ENCODE results near the gene TCAIM.

The TCAIM gene, protein sequence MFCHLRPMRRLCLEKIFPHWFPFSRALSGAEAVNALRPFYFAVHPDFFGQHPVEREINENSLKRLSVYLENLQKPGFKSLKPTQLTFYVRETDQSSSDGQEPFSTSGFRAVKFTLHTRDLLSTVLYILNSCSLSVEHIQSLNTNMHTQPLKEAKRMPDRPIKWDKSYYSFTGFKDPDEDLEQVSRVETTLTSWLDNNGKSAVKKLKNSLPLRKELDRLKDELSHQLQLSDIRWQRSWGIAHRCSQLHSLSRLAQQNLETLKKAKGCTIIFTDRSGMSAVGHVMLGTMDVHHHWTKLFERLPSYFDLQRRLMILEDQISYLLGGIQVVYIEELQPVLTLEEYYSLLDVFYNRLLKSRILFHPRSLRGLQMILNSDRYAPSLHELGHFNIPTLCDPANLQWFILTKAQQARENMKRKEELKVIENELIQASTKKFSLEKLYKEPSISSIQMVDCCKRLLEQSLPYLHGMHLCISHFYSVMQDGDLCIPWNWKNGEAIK

GRCh38 chr3:44338010-44338827 is at the start of gene TCAIM:
TSS of gene TCAIM (plus strand) at chr3:44338766. CDS start at chr3:44354783, 16,017 bp downstream.
- peak; percentile 98 for DNase-seq (ENCODE audit: low read depth, low spot score)
- peak within 1 kb of the TSS; percentile 72 for H3K4me3 ChIP-seq (ENCODE audit: low read depth, low read length)
- in situ Hi-C loops (cut with HindIII; ENCODE audit: low sequenced_read_pairs), result no loop called here
- no peak for TF ChIP-seq CTCF (IDR thresholded peaks at IDR 0.05; ENCODE audit: low read depth, low read length)

DNA sequence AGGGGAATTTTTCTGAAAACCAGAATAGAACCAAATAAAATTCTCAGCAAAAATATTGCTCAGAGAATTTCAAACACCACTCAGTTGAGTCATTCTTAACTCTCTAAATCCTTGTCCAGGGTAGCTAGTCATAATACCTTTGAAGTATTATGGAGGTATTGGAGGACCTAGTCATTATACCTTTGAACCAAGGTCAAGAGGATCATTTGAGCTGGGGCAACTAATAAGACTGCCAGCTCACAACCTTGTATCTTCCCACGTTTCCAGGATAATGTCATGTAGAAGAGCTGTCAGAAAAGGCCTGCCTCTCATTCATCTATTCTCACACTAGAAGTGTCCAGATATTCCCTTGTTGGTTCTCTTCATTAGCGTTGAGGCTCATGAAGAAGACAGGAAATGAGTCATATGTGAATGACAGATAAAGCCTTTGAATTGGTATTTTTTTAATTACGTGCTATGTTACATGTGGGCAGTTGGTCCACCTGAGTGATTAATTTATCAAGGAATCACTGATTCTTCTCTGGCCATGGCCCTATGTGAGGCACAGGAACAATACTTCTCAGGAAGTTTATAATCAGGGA is 48.6 kb upstream of the TCAIM start:
- H3K4me3 ChIP-seq (ENCODE audit: low read depth, low read length), result no peak overlapping the region
- in situ Hi-C loops (cut with HindIII; ENCODE audit: low sequenced_read_pairs), result no loop called here
- TF ChIP-seq CTCF (IDR thresholded peaks at IDR 0.05; ENCODE audit: low read depth, low read length), result no peak
- no peak for DNase-seq (ENCODE audit: low read depth, low spot score)

- no peak overlapping the region for H3K4me3 ChIP-seq (ENCODE audit: low read depth, low read length)
- DNase-seq (ENCODE audit: low read depth, low spot score), result no peak
- in situ Hi-C loops (cut with HindIII; ENCODE audit: low sequenced_read_pairs), result no loop called here
- no peak for TF ChIP-seq CTCF (IDR thresholded peaks at IDR 0.05; ENCODE audit: low read depth, low read length)
Measured at GRCh38 chr3:44292276-44292675, 46.3 kb upstream of the TCAIM start.

DNA sequence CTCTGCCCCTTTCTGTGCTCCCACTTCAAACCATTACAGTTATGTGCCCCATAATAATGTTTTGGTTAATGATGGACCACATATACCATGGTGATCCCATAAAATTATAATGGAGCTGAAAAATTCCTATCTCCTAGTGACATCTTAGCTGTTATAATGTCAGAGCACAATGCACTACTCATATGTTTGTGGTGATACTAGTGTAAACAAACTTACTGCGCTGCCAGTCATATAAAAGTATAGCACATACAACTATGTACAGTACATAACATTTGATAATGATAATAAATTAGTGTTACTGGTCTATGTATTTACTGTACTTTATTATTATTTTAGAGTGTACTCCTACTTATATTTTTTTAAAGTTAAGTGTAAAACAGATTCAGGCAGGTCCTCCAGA is 45.6 kb upstream of the TCAIM start:
- TF ChIP-seq CTCF (IDR thresholded peaks at IDR 0.05; ENCODE audit: low read depth, low read length), result no peak
- in situ Hi-C loops (cut with HindIII; ENCODE audit: low sequenced_read_pairs), result no loop called here
- no peak for DNase-seq (ENCODE audit: low read depth, low spot score)
- H3K4me3 ChIP-seq (ENCODE audit: low read depth, low read length), result no peak overlapping the region

DNA sequence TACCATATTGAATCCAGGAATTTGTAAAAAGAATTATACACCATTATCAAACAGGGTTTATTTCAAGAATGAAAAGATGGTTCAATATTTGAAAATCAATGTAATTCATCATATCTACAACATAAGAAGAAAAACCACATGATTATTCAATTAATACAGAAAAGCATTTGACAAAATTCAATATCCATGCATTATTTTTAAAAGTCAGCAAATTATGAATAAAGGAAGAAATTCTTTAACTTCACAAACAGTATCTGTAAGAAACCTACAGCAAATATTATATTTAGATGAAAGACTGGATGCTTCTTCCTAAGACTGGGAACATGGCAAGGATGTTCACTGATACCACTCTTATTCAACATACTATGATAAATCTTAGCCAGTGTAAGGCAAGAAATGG is 41.3 kb upstream of the TCAIM start:
- TF ChIP-seq CTCF (IDR thresholded peaks at IDR 0.05; ENCODE audit: low read depth, low read length), result no peak
- in situ Hi-C loops (cut with HindIII; ENCODE audit: low sequenced_read_pairs), result no loop called here
- no peak overlapping the region for H3K4me3 ChIP-seq (ENCODE audit: low read depth, low read length)

DNA sequence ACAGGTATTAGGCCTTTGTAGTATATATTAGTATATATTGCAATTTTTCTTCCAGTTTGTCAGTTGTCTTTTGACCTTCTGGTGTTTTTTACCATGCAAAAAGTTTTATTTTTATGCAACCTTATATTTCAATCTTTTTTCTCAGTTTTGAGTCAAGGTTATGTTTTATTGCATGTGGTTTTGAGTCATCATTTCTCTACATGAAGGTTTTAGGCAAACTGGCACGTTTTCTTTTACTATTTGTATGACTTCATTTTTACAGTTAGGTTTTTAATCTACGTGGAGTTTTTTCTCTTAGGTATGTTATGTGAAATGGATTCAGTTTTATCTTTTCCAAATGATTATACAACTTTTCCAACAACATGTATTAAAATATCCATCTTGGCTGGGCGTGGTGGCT is 36.8 kb upstream of the TCAIM start:
- TF ChIP-seq CTCF (IDR thresholded peaks at IDR 0.05; ENCODE audit: low read depth, low read length), result no peak
- in situ Hi-C loops (cut with HindIII; ENCODE audit: low sequenced_read_pairs), result no loop called here
- no peak for DNase-seq (ENCODE audit: low read depth, low spot score)
- H3K4me3 ChIP-seq (ENCODE audit: low read depth, low read length), result no peak overlapping the region

More for the DNA sequence above, 41.3 kb upstream of the TCAIM start:
- no peak for DNase-seq (ENCODE audit: low read depth, low spot score)
